SU-DHL-6 (cell line): ENCODE results near the gene ARFGEF2.

Source experiments
- CTCF ChIP-seq: fragments of 200-600 bp; sonication (generic); IDR thresholded peaks from one replicate; pipeline ENCODE4 v1.5.1; 2017; ENCODE audit warnings: antibody characterized with exemption, mild to moderate bottlenecking, low read length, moderate library complexity; ENCODE audit not compliant: insufficient read depth, poor library complexity, severe bottlenecking
- EZH2phosphoT487 ChIP-seq: fragments of 200-600 bp; sonication (generic), shearing (Covaris generic); conservative IDR thresholded peaks from 2 replicates; pipeline ENCODE4 v1.6.1; 2018; ENCODE audit warnings: mild to moderate bottlenecking, antibody characterized with exemption, low read length, moderate library complexity, mixed read lengths

- no peak for TF ChIP-seq CTCF
- TF ChIP-seq EZH2phosphoT487 = no peak
These were observed 124.8 kb downstream of the ARFGEF2 start, which contains the start of gene CSE1L for GRCh38 chr20:49046087-49046900.
